ENCODE results near the gene KRTAP8-1. TPM values are rescaled to one million over a fixed set of nuclear protein-coding genes. Genes with fewer than 3 reads are reported as not detected.

The KRTAP8-1 gene
- not detected for total RNA-seq
- not detected for polyA plus RNA-seq
- total RNA-seq, result not detected

- H3K9me3 ChIP-seq (ENCODE audit: control insufficient read depth in 2 of 3, low read length in 3 of 3), result no peaks in the 10 kb centered on the region
- ATAC-seq (no peak), DNase-seq (no peak)
- no peaks in the 10 kb centered on the region for H3K27me3 ChIP-seq (ENCODE audit: control insufficient read depth in 2 of 2, insufficient read depth in 2 of 2, low read length in 2 of 2)
- peaks cover 0 to under 1% (median 0%) of the 10 kb centered on the region in 7 donors for H3K4me1 Mint-ChIP-seq
- no peak within 1 kb of the TSS for H3K27ac ChIP-seq (ENCODE audit: low read depth, low read length)
- ChIA-PET CTCF (no interaction called here), POLR2A (no interaction called here)
- intact Hi-C loops (cut with micrococcal nuclease), result no loop called here
- no peak within 1 kb of the TSS for H3K27ac Mint-ChIP-seq
- peaks cover 6 to 53% (median 22%) of the 10 kb centered on the region in 5 donors for H3K27me3 Mint-ChIP-seq
- no peaks in the 10 kb centered on the region for H3K36me3 Mint-ChIP-seq
- peaks cover 0 to under 1% (median 0%) of the 10 kb centered on the region in 11 donors for H3K9me3 Mint-ChIP-seq
- no peaks in the 10 kb centered on the region for H3K36me3 ChIP-seq (ENCODE audit: control insufficient read depth in 2 of 3, insufficient read depth in 3 of 3, low read length in 3 of 3)
- no peak within 1 kb of the TSS for H3K4me3 ChIP-seq (ENCODE audit: low read length)
- no peak within 1 kb of the TSS for H3K4me3 Mint-ChIP-seq
- no peaks in the 10 kb centered on the region for H3K4me1 ChIP-seq (ENCODE audit: control insufficient read depth in 2 of 2, insufficient read depth in 2 of 2, low read length in 2 of 2)
Measured at GRCh38 chr21:30813174-30813573, at the start of gene KRTAP8-1. Gene KRTAP8-1 (minus strand): TSS chr21:30813274. CDS start chr21:30813220, 54 bp downstream.

GRCh38 chr21:30847627-30848500 lies 34.8 kb upstream of the KRTAP8-1 start:
- Mint-ChIP-seq H3K27ac (no peak overlapping the region), H3K36me3 (no peaks in the 10 kb centered on the region), H3K4me3 (no peak overlapping the region), H3K9me3 (peaks cover 0 to 4% (median 0%) of the 10 kb centered on the region in 11 donors), H3K4me1 (no peaks in the 10 kb centered on the region), H3K27me3 (peaks cover 4 to 25% (median 10%) of the 10 kb centered on the region in 5 donors)
- ChIA-PET POLR2A (interaction anchor here (0.6 kb wide), 1 partner anchor 365 kb away, joined by 3 read pairs; no protein-coding TSS in a partner anchor), CTCF (no interaction called here)
- no peaks in the 10 kb centered on the region for H3K9me3 ChIP-seq (ENCODE audit: control insufficient read depth in 2 of 3, low read length in 3 of 3)
- no peaks in the 10 kb centered on the region for H3K36me3 ChIP-seq (ENCODE audit: control insufficient read depth in 2 of 3, insufficient read depth in 3 of 3, low read length in 3 of 3)
- intact Hi-C loops (cut with micrococcal nuclease), result no loop called here
- no peaks in the 10 kb centered on the region for H3K4me1 ChIP-seq (ENCODE audit: control insufficient read depth in 2 of 2, insufficient read depth in 2 of 2, low read length in 2 of 2)
- H3K4me3 ChIP-seq (ENCODE audit: low read length), result no peak overlapping the region
- ATAC-seq, result no peak
- no peak for DNase-seq
- no peak overlapping the region for H3K27ac ChIP-seq (ENCODE audit: low read depth, low read length)
- H3K27me3 ChIP-seq (ENCODE audit: control insufficient read depth in 2 of 2, insufficient read depth in 2 of 2, low read length in 2 of 2), result no peaks in the 10 kb centered on the region

- H3K36me3 ChIP-seq (ENCODE audit: control insufficient read depth in 2 of 3, insufficient read depth in 3 of 3, low read length in 3 of 3), result no peaks in the 10 kb centered on the region
- H3K9me3 Mint-ChIP-seq, result peaks cover 0 to 9% (median 0%) of the 10 kb centered on the region in 11 donors
- CTCF ChIA-PET, result no interaction called here
- peaks cover 0 to 23% (median 15%) of the 10 kb centered on the region in 5 donors for H3K27me3 Mint-ChIP-seq
- H3K36me3 Mint-ChIP-seq, result peaks cover 0 to 5% (median 0%) of the 10 kb centered on the region in 5 donors
- H3K4me3 Mint-ChIP-seq, result no peak overlapping the region
- no peaks in the 10 kb centered on the region for H3K9me3 ChIP-seq (ENCODE audit: control insufficient read depth in 2 of 3, low read length in 3 of 3)
- H3K4me1 Mint-ChIP-seq, result no peaks in the 10 kb centered on the region
- no peak overlapping the region for H3K4me3 ChIP-seq (ENCODE audit: low read length)
- H3K4me1 ChIP-seq (ENCODE audit: control insufficient read depth in 2 of 2, insufficient read depth in 2 of 2, low read length in 2 of 2), result no peaks in the 10 kb centered on the region
- intact Hi-C loops (cut with micrococcal nuclease), result no loop called here
- no peaks in the 10 kb centered on the region for H3K27me3 ChIP-seq (ENCODE audit: control insufficient read depth in 2 of 2, insufficient read depth in 2 of 2, low read length in 2 of 2)
- DNase-seq, result no peak
- no peak overlapping the region for H3K27ac Mint-ChIP-seq
- H3K27ac ChIP-seq (ENCODE audit: low read depth, low read length), result no peak overlapping the region
- POLR2A ChIA-PET, result no interaction called here
- ATAC-seq, result no peak
Measured at GRCh38 chr21:30842990-30843389, 29.9 kb upstream of the KRTAP8-1 start.

- no peaks in the 10 kb centered on the region for H3K4me1 ChIP-seq (ENCODE audit: control insufficient read depth in 2 of 2, insufficient read depth in 2 of 2, low read length in 2 of 2)
- intact Hi-C loops (cut with micrococcal nuclease), result no loop called here
- ATAC-seq (no peak), DNase-seq (peak in 1 of 9 donors; percentile 5)
- peaks cover 0 to 25% (median 5%) of the 10 kb centered on the region in 5 donors for H3K27me3 Mint-ChIP-seq
- CTCF ChIA-PET, result no interaction called here
- H3K27ac ChIP-seq (ENCODE audit: low read depth, low read length), result no peak overlapping the region
- H3K4me1 Mint-ChIP-seq, result no peaks in the 10 kb centered on the region
- peaks cover 0 to 5% (median 0%) of the 10 kb centered on the region in 5 donors for H3K36me3 Mint-ChIP-seq
- H3K27ac Mint-ChIP-seq, result no peak overlapping the region
- peaks cover 0 to 9% (median 0%) of the 10 kb centered on the region in 11 donors for H3K9me3 Mint-ChIP-seq
- H3K4me3 Mint-ChIP-seq, result no peak overlapping the region
- POLR2A ChIA-PET, result interaction anchor here (0.7 kb wide), 1 partner anchor 236 kb away, joined by 3 read pairs; no protein-coding TSS in a partner anchor
- no peaks in the 10 kb centered on the region for H3K36me3 ChIP-seq (ENCODE audit: control insufficient read depth in 2 of 3, insufficient read depth in 3 of 3, low read length in 3 of 3)
- H3K27me3 ChIP-seq (ENCODE audit: control insufficient read depth in 2 of 2, insufficient read depth in 2 of 2, low read length in 2 of 2), result no peaks in the 10 kb centered on the region
- H3K9me3 ChIP-seq (ENCODE audit: control insufficient read depth in 2 of 3, low read length in 3 of 3), result no peaks in the 10 kb centered on the region
- H3K4me3 ChIP-seq (ENCODE audit: low read length), result no peak overlapping the region
Measured at GRCh38 chr21:30839304-30839703, 26.2 kb upstream of the KRTAP8-1 start.

GRCh38 chr21:30838536-30838935 lies 25.5 kb upstream of the KRTAP8-1 start:
- H3K4me1 ChIP-seq (ENCODE audit: control insufficient read depth in 2 of 2, insufficient read depth in 2 of 2, low read length in 2 of 2), result no peaks in the 10 kb centered on the region
- H3K4me1 Mint-ChIP-seq, result no peaks in the 10 kb centered on the region
- H3K27me3 Mint-ChIP-seq, result peaks cover 4 to 20% (median 9%) of the 10 kb centered on the region in 5 donors
- H3K36me3 Mint-ChIP-seq, result peaks cover 0 to 5% (median 0%) of the 10 kb centered on the region in 5 donors
- ChIA-PET POLR2A (no interaction called here), CTCF (no interaction called here)
- H3K27me3 ChIP-seq (ENCODE audit: control insufficient read depth in 2 of 2, insufficient read depth in 2 of 2, low read length in 2 of 2), result no peaks in the 10 kb centered on the region
- H3K4me3 Mint-ChIP-seq, result no peak overlapping the region
- no peaks in the 10 kb centered on the region for H3K9me3 ChIP-seq (ENCODE audit: control insufficient read depth in 2 of 3, low read length in 3 of 3)
- ATAC-seq (no peak), DNase-seq (no peak)
- intact Hi-C loops (cut with micrococcal nuclease), result no loop called here
- H3K9me3 Mint-ChIP-seq, result peaks cover 0 to 9% (median 0%) of the 10 kb centered on the region in 11 donors
- no peak overlapping the region for H3K27ac Mint-ChIP-seq
- H3K36me3 ChIP-seq (ENCODE audit: control insufficient read depth in 2 of 3, insufficient read depth in 3 of 3, low read length in 3 of 3), result no peaks in the 10 kb centered on the region
- no peak overlapping the region for H3K27ac ChIP-seq (ENCODE audit: low read depth, low read length)
- H3K4me3 ChIP-seq (ENCODE audit: low read length), result no peak overlapping the region

- ATAC-seq (no peak), DNase-seq (peak in 5 of 9 donors; percentile 13 to 32 (median 32))
- ChIA-PET CTCF (interaction anchor here (0.8 to 1.0 kb wide), 2 partner anchors 115 to 255 kb away, joined by 3 read pairs; no protein-coding TSS in a partner anchor), POLR2A (no interaction called here)
- Mint-ChIP-seq H3K27ac (no peak overlapping the region), H3K9me3 (peaks cover 0 to 11% (median 0%) of the 10 kb centered on the region in 11 donors), H3K27me3 (peaks cover 3 to 26% (median 10%) of the 10 kb centered on the region in 5 donors), H3K36me3 (peaks cover 0 to 5% (median 0%) of the 10 kb centered on the region in 5 donors), H3K4me3 (no peak overlapping the region), H3K4me1 (no peaks in the 10 kb centered on the region)
- intact Hi-C loops (cut with micrococcal nuclease), result loop anchor here in 1 of 2 donors (1.0 kb wide), 1 partner anchor 255 kb away; no protein-coding TSS in a partner anchor
- Histone ChIP-seq H3K9me3 (ENCODE audit: control insufficient read depth in 2 of 3, low read length in 3 of 3) (no peaks in the 10 kb centered on the region), H3K4me3 (ENCODE audit: low read length) (no peak overlapping the region), H3K27me3 (ENCODE audit: control insufficient read depth in 2 of 2, insufficient read depth in 2 of 2, low read length in 2 of 2) (no peaks in the 10 kb centered on the region), H3K27ac (ENCODE audit: low read depth, low read length) (no peak overlapping the region), H3K4me1 (ENCODE audit: control insufficient read depth in 2 of 2, insufficient read depth in 2 of 2, low read length in 2 of 2) (no peaks in the 10 kb centered on the region), H3K36me3 (ENCODE audit: control insufficient read depth in 2 of 3, insufficient read depth in 3 of 3, low read length in 3 of 3) (no peaks in the 10 kb centered on the region)
Measured at GRCh38 chr21:30831194-30831765, 18.2 kb upstream of the KRTAP8-1 start.

All from naive thymus-derived CD4-positive, alpha-beta T cell (primary cell).